Transverse colon (tissue), 4 donors: Measurements from ENCODE around the gene RANBP9.

Experiments used
- POLR2A ChIP-seq: fragments of 450-650 bp; IDR thresholded peaks from one replicate; pipeline ENCODE4 v1.6.1; 2016; ENCODE audit warnings: antibody characterized with exemption, mild to moderate bottlenecking, moderate library complexity
- POLR2AphosphoS5 ChIP-seq, 3 donors: sonication (generic); formaldehyde crosslinking; IDR thresholded peaks; one replicate each; pipeline ENCODE4 v1.6.1; 2016; ENCODE audit warnings: antibody characterized with exemption in 3 of 3
- TF ChIP-seq, protein P1 (sequence below), 5 experiments: fragments of 200-600 bp in 3 of 5; fragments of 450-650 bp in 2 of 5; sonication (generic) in 3 of 5; IDR thresholded peaks; 1 replicate in 2 of 5; 2 replicates in 3 of 5; pipeline ENCODE4 v1.5.1; 2016 to 2017; ENCODE audit warnings: antibody characterized with exemption in 5 of 5, inconsistent platforms in 3 of 5, mild to moderate bottlenecking in 2 of 5, moderate library complexity in 1 of 5

DNA sequence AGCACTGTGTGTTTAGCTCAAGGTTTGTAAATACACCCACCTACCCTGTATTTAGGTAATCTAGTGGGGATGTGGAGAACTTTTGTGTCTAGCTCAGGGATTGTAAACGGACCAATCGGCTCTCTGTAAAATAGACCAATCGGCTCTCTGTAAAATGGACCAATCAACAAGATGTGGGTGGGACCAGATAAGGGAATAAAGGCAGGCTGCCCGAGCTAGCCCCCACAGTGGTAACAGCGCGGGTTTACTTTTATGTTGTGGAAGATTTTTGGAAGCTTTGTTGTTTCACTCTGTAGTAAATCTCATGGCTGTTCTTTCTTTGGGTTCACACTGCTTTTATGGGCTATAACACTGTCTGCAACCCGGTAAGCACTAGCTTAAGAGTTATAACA lies 32.1 kb upstream of the RANBP9 start:
- TF ChIP-seq POLR2A (no peak), POLR2AphosphoS5 (IDR thresholded peaks at IDR 0.05) (no peak)
- TF ChIP-seq, protein P1, sequence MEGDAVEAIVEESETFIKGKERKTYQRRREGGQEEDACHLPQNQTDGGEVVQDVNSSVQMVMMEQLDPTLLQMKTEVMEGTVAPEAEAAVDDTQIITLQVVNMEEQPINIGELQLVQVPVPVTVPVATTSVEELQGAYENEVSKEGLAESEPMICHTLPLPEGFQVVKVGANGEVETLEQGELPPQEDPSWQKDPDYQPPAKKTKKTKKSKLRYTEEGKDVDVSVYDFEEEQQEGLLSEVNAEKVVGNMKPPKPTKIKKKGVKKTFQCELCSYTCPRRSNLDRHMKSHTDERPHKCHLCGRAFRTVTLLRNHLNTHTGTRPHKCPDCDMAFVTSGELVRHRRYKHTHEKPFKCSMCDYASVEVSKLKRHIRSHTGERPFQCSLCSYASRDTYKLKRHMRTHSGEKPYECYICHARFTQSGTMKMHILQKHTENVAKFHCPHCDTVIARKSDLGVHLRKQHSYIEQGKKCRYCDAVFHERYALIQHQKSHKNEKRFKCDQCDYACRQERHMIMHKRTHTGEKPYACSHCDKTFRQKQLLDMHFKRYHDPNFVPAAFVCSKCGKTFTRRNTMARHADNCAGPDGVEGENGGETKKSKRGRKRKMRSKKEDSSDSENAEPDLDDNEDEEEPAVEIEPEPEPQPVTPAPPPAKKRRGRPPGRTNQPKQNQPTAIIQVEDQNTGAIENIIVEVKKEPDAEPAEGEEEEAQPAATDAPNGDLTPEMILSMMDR (IDR thresholded peaks at IDR 0.05) = no peak
